Measurements from ENCODE around the gene MRPL37.

The MRPL37 gene

GRCh38 chr1:54259546-54260140 is 59.7 kb downstream of the MRPL37 start (continued):
- no peak for TF ChIP-seq ZNF660 (tag by site-specific recombination; IDR thresholded peaks at IDR 0.05)
- TF ChIP-seq ZNF133 (tag by site-specific recombination; IDR thresholded peaks at IDR 0.05), result no peak
- no peak for TF ChIP-seq ZNF580 (tag by site-specific recombination; IDR thresholded peaks at IDR 0.05)
- no peak for TF ChIP-seq ZNF707 (tag by site-specific recombination; IDR thresholded peaks at IDR 0.05)

GRCh38 chr1:54260810-54261209 is 60.8 kb downstream of the MRPL37 start:
- Histone ChIP-seq H3K36me3 (ENCODE audit: control insufficient read depth in 2 of 2, insufficient read depth in 1 of 2, low read length in 2 of 2) (peaks cover 0 to under 1% of the 10 kb centered on the region in 2 experiments; a peak in 1 of 3 replicates), H3K4me1 (ENCODE audit: control insufficient read depth, insufficient read depth, low read length) (no peaks in the 10 kb centered on the region), H3K4me3 (ENCODE audit: low read depth, low read length) (no peak overlapping the region), H3K27ac (ENCODE audit: extremely low read depth, low read depth, low read length) (no peak overlapping the region), H3K9me3 (ENCODE audit: control insufficient read depth, insufficient read depth, low read depth, low read length) (no peaks in the 10 kb centered on the region)
- ChIA-PET POLR2A (no interaction called here), CTCF (interaction anchor here (0.6 to 1.1 kb wide), 2 partner anchors 229 to 352 kb away, joined by 4 to 5 read pairs; no protein-coding TSS in a partner anchor)
- TF ChIP-seq ZNF488 (tag by site-specific recombination; IDR thresholded peaks at IDR 0.05) (no peak), ZNF549 (tag by site-specific recombination; IDR thresholded peaks at IDR 0.05) (no peak), SETDB1 (IDR thresholded peaks at IDR 0.05; ENCODE audit: insufficient read length, low read length) (no peak), PRDM2 (tag by site-specific recombination; IDR thresholded peaks at IDR 0.05; ENCODE audit: borderline replicate concordance) (no peak), ZSCAN23 (tag by site-specific recombination; IDR thresholded peaks at IDR 0.05) (no peak), ZNF48 (tag by site-specific recombination; IDR thresholded peaks at IDR 0.05) (no peak), ZNF280D (tag by site-specific recombination; IDR thresholded peaks at IDR 0.05) (no peak), SALL2 (tag by site-specific recombination; IDR thresholded peaks at IDR 0.05; ENCODE audit: borderline replicate concordance) (no peak), EGR2 (tag by site-specific recombination; IDR thresholded peaks at IDR 0.05; ENCODE audit: low read depth) (peak; percentile 90), KLF9 (tag by site-specific recombination; IDR thresholded peaks at IDR 0.05; ENCODE audit: low read depth) (no peak), MZF1 (tag by site-specific recombination; IDR thresholded peaks at IDR 0.05; ENCODE audit: borderline replicate concordance) (no peak), ZNF76 (tag by site-specific recombination; IDR thresholded peaks at IDR 0.05; ENCODE audit: borderline replicate concordance, low read depth) (no peak), ZFHX2 (tag by site-specific recombination; conservative IDR thresholded peaks at IDR 0.05) (peak; percentile 86)
- TF ChIP-seq, protein P1, sequence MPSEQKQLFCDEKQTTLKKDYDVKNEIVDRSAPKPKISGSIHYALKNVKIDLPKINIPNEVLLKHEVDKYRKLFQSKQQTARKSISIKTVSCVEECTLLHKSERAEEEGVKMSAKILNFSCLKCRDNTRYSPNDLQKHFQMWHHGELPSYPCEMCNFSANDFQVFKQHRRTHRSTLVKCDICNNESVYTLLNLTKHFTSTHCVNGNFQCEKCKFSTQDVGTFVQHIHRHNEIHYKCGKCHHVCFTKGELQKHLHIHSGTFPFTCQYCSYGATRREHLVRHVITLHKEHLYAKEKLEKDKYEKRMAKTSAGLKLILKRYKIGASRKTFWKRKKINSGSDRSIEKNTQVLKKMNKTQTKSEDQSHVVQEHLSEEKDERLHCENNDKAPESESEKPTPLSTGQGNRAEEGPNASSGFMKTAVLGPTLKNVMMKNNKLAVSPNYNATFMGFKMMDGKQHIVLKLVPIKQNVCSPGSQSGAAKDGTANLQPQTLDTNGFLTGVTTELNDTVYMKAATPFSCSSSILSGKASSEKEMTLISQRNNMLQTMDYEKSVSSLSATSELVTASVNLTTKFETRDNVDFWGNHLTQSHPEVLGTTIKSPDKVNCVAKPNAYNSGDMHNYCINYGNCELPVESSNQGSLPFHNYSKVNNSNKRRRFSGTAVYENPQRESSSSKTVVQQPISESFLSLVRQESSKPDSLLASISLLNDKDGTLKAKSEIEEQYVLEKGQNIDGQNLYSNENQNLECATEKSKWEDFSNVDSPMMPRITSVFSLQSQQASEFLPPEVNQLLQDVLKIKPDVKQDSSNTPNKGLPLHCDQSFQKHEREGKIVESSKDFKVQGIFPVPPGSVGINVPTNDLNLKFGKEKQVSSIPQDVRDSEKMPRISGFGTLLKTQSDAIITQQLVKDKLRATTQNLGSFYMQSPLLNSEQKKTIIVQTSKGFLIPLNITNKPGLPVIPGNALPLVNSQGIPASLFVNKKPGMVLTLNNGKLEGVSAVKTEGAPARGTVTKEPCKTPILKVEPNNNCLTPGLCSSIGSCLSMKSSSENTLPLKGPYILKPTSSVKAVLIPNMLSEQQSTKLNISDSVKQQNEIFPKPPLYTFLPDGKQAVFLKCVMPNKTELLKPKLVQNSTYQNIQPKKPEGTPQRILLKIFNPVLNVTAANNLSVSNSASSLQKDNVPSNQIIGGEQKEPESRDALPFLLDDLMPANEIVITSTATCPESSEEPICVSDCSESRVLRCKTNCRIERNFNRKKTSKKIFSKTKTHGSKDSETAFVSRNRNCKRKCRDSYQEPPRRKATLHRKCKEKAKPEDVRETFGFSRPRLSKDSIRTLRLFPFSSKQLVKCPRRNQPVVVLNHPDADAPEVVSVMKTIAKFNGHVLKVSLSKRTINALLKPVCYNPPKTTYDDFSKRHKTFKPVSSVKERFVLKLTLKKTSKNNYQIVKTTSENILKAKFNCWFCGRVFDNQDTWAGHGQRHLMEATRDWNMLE (tag by site-specific recombination; conservative IDR thresholded peaks at IDR 0.05; ENCODE audit: low read depth), result no peak
- TF ChIP-seq, protein P2, sequence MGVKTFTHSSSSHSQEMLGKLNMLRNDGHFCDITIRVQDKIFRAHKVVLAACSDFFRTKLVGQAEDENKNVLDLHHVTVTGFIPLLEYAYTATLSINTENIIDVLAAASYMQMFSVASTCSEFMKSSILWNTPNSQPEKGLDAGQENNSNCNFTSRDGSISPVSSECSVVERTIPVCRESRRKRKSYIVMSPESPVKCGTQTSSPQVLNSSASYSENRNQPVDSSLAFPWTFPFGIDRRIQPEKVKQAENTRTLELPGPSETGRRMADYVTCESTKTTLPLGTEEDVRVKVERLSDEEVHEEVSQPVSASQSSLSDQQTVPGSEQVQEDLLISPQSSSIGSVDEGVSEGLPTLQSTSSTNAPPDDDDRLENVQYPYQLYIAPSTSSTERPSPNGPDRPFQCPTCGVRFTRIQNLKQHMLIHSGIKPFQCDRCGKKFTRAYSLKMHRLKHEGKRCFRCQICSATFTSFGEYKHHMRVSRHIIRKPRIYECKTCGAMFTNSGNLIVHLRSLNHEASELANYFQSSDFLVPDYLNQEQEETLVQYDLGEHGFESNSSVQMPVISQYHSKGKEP (tag by site-specific recombination; IDR thresholded peaks at IDR 0.05), result no peak

Data from HEK293 (cell line).